GM12801 (cell line): ENCODE data around the gene TRMT11.

Experiments used
- CTCF ChIP-seq: IDR thresholded peaks from one replicate; pipeline ENCODE4 v1.5.1; 2011; ENCODE audit warnings: control low read depth; ENCODE audit not compliant: insufficient read length; ENCODE audit errors: extremely low read depth

The TRMT11 gene

GRCh38 chr6:126026001-126026400 is 39.7 kb downstream of the TRMT11 start:
- no peak for TF ChIP-seq CTCF

GRCh38 chr6:126027601-126028000 is 41.3 kb downstream of the TRMT11 start:
- no peak for TF ChIP-seq CTCF

- no peak for TF ChIP-seq CTCF
Measured at GRCh38 chr6:126030045-126030444, 43.7 kb downstream of the TRMT11 start.

- no peak for TF ChIP-seq CTCF
Measured at GRCh38 chr6:126033696-126034095, 47.4 kb downstream of the TRMT11 start.

GRCh38 chr6:126034656-126035055 is 48.3 kb downstream of the TRMT11 start:
- TF ChIP-seq CTCF: no peak

- TF ChIP-seq CTCF: no peak
Measured at GRCh38 chr6:126035764-126036163, 49.4 kb downstream of the TRMT11 start.

- no peak for TF ChIP-seq CTCF
Measured at GRCh38 chr6:126038234-126038633, 51.9 kb downstream of the TRMT11 start.

- no peak for TF ChIP-seq CTCF
Measured at GRCh38 chr6:126039284-126039683, 52.9 kb downstream of the TRMT11 start.
